ENCODE results near the gene TLE3.

Gene TLE3

GRCh38 chr15:70046679-70047369, 50.9 kb downstream of the TLE3 start:
- DNase-seq = no peak

- peak; percentile 71 for DNase-seq
Observed at GRCh38 chr15:70045045-70045444, 52.7 kb downstream of the TLE3 start.

- DNase-seq = no peak
Observed at GRCh38 chr15:70044168-70044567, 53.5 kb downstream of the TLE3 start.

GRCh38 chr15:70043590-70043989, 54.1 kb downstream of the TLE3 start:
- no peak for DNase-seq

- DNase-seq = no peak
Observed at GRCh38 chr15:70042553-70043214, 55.0 kb downstream of the TLE3 start.

GRCh38 chr15:70039917-70040316, 57.8 kb downstream of the TLE3 start:
- DNase-seq = no peak

- DNase-seq = no peak
Observed at GRCh38 chr15:70038730-70039392, 58.9 kb downstream of the TLE3 start.

GRCh38 chr15:70037292-70037640, 60.5 kb downstream of the TLE3 start:
- no peak for DNase-seq

- DNase-seq = no peak
Observed at GRCh38 chr15:70036585-70037291, 61.0 kb downstream of the TLE3 start.

GRCh38 chr15:70035719-70036077, 62.0 kb downstream of the TLE3 start:
- no peak for DNase-seq

GRCh38 chr15:70035051-70035718, 62.5 kb downstream of the TLE3 start:
- no peak for DNase-seq

- no peak for DNase-seq
Observed at GRCh38 chr15:70034596-70034995, 63.1 kb downstream of the TLE3 start.

- no peak for DNase-seq
Observed at GRCh38 chr15:70034141-70034540, 63.6 kb downstream of the TLE3 start.

- DNase-seq = peak; percentile 86
Observed at GRCh38 chr15:70033529-70034140, 64.1 kb downstream of the TLE3 start.

GRCh38 chr15:70033109-70033508, 64.6 kb downstream of the TLE3 start:
- DNase-seq = no peak

- DNase-seq = no peak
Observed at GRCh38 chr15:70032509-70032908, 65.2 kb downstream of the TLE3 start.

- no peak for DNase-seq
Observed at GRCh38 chr15:70031713-70032112, 66.0 kb downstream of the TLE3 start.

- no peak for DNase-seq
Observed at GRCh38 chr15:70031261-70031660, 66.5 kb downstream of the TLE3 start.

- DNase-seq = no peak
Observed at GRCh38 chr15:70030851-70031250, 66.9 kb downstream of the TLE3 start.

GRCh38 chr15:70029297-70029701, 68.4 kb downstream of the TLE3 start:
- no peak for DNase-seq

- no peak for DNase-seq
Observed at GRCh38 chr15:70027518-70027917, 70.2 kb downstream of the TLE3 start.

GRCh38 chr15:70026991-70027390, 70.7 kb downstream of the TLE3 start:
- no peak for DNase-seq

All from fibroblast of upper back skin (primary cell).